SK-N-SH (cell line): ENCODE measurements around the gene KLK11. TPM values are rescaled to one million over a fixed set of nuclear protein-coding genes. Genes with fewer than 3 reads are reported as not detected.

Source experiments
- CTCF ChIA-PET: fragments of 300-600, 350-600 bp; formaldehyde crosslinking; extraction: SDS; loops from one replicate; lab custom pipeline; 2021; lab: Yijun Ruan, JAX
- POLR2A ChIA-PET: fragments of 350-600 bp; sonication (Branson Sonifier 250); formaldehyde crosslinking; extraction: SDS; loops from one replicate; lab custom pipeline; 2020; ENCODE audit warnings: antibody characterized with exemption, inconsistent platforms; lab: Yijun Ruan, JAX
- DNase-seq: peaks from one replicate; pipeline ENCODE4 v3.0.0; 2012
- H2AFZ ChIP-seq: fragments of 200-600 bp; sonication (generic); 2 replicates; pipeline ENCODE4 v1.8.1; 2016; ENCODE audit warnings: antibody characterized with exemption, mild to moderate bottlenecking, low read depth
- H3F3A ChIP-seq: fragments of 200-600 bp; sonication (generic); replicated peaks from 2 replicates; pipeline ENCODE3; 2016; ENCODE audit warnings: antibody characterized with exemption, mild to moderate bottlenecking; ENCODE audit not compliant: insufficient read depth
- H3K27ac ChIP-seq, 2 experiments: fragments of 200-500 bp in 1 of 2; fragments of 200-600 bp in 1 of 2; sonication (Bioruptor generic) in 1 of 2; sonication (generic), shearing (Covaris generic) in 1 of 2; 2 replicates each; pipeline versions ENCODE4 v1.5.1 to v1.6.1; 2014 to 2016; ENCODE audit warnings: low read depth in 2 of 2, inconsistent platforms in 1 of 2, low read length in 1 of 2, mild to moderate bottlenecking in 1 of 2, mixed read lengths in 1 of 2
- H3K27me3 ChIP-seq: fragments of 200-600 bp; sonication (generic), shearing (Covaris generic); 2 replicates; pipeline ENCODE4 v1.6.1; 2016; ENCODE audit warnings: mixed run types; ENCODE audit not compliant: insufficient read depth
- H3K36me3 ChIP-seq, 2 experiments: fragments of 200-500 bp in 1 of 2; fragments of 200-600 bp in 1 of 2; sonication (Bioruptor generic) in 1 of 2; sonication (generic) in 1 of 2; replicated peaks in 1 of 2; 2 replicates each; pipeline versions ENCODE3 to v1.5.1; 2014 to 2016; ENCODE audit warnings: low read length in 1 of 2, mild to moderate bottlenecking in 1 of 2; ENCODE audit not compliant: insufficient read depth in 2 of 2, control insufficient read depth in 1 of 2
- H3K4me1 ChIP-seq, 2 experiments: fragments of 200-500 bp in 1 of 2; fragments of 200-600 bp in 1 of 2; sonication (Bioruptor generic) in 1 of 2; sonication (generic), shearing (Covaris generic) in 1 of 2; 2 replicates each; pipeline versions ENCODE4 v1.5.1 to v1.6.1; 2014 to 2016; ENCODE audit warnings: low read depth in 1 of 2, low read length in 1 of 2, mixed run types in 1 of 2; ENCODE audit not compliant: insufficient read depth in 2 of 2, control insufficient read depth in 1 of 2
- H3K4me2 ChIP-seq: fragments of 200-600 bp; sonication (generic), shearing (Covaris generic); 2 replicates; pipeline ENCODE4 v1.6.1; 2017; ENCODE audit warnings: mixed run types
- H3K4me3 ChIP-seq, 2 experiments: fragments of 200-500 bp in 1 of 2; fragments of 200-600 bp in 1 of 2; sonication (Bioruptor generic) in 1 of 2; sonication (generic), shearing (Covaris generic) in 1 of 2; 2 replicates each; pipeline versions ENCODE4 v1.5.1 to v1.8.1; 2014 to 2016; ENCODE audit warnings: low read depth in 2 of 2, inconsistent platforms in 1 of 2, low read length in 1 of 2, mild to moderate bottlenecking in 1 of 2, mixed read lengths in 1 of 2, moderate library complexity in 1 of 2
- H3K79me2 ChIP-seq: fragments of 200-600 bp; sonication (generic); 2 replicates; pipeline ENCODE4 v1.8.1; 2017; ENCODE audit warnings: mild to moderate bottlenecking; ENCODE audit not compliant: insufficient read depth
- H3K9ac ChIP-seq: fragments of 200-600 bp; sonication (generic); 2 replicates; pipeline ENCODE4 v1.6.1; 2017; ENCODE audit warnings: mixed run types
- H3K9me2 ChIP-seq: fragments of 200-600 bp; sonication (generic); 2 replicates; pipeline ENCODE4 v1.6.1; 2017; ENCODE audit warnings: mixed run types
- H3K9me3 ChIP-seq: fragments of 200-600 bp; sonication (generic); 2 replicates; pipeline ENCODE4 v1.6.1; 2017; ENCODE audit warnings: mixed run types, mild to moderate bottlenecking, moderate library complexity
- H4K20me1 ChIP-seq: fragments of 200-600 bp; sonication (generic); 2 replicates; pipeline ENCODE4 v1.6.1; 2017; ENCODE audit warnings: mild to moderate bottlenecking, mixed run types; ENCODE audit not compliant: insufficient read depth
- EZH2phosphoT487 ChIP-seq: fragments of 200-600 bp; sonication (generic); IDR thresholded peaks from 2 replicates; pipeline ENCODE4 v1.6.1; 2017; ENCODE audit warnings: low read depth, mixed run types, mild to moderate bottlenecking, antibody characterized with exemption, moderate library complexity, borderline replicate concordance
- MAX ChIP-seq: IDR thresholded peaks from 2 replicates; pipeline ENCODE4 v1.4.0; 2012; ENCODE audit warnings: low read depth
- MXI1 ChIP-seq: IDR thresholded peaks from 2 replicates; pipeline ENCODE4 v1.6.1; 2012; ENCODE audit warnings: mild to moderate bottlenecking, low read depth, low read length, improper control_type of control experiment
- NRF1 ChIP-seq: IDR thresholded peaks from 2 replicates; pipeline ENCODE4 v1.6.1; 2012; ENCODE audit warnings: low read depth, mild to moderate bottlenecking, low read length
- RFX5 ChIP-seq: IDR thresholded peaks from 2 replicates; pipeline ENCODE4 v1.6.1; 2012; ENCODE audit warnings: mild to moderate bottlenecking, improper control_type of control experiment, low read length
- RXRA ChIP-seq: IDR thresholded peaks from 2 replicates; pipeline ENCODE4 v1.4.0; 2012; ENCODE audit warnings: low read depth, mild to moderate bottlenecking, borderline replicate concordance
- SMC3 ChIP-seq: IDR thresholded peaks from 2 replicates; pipeline ENCODE4 v1.6.1; 2012; ENCODE audit warnings: low read depth, low read length, improper control_type of control experiment
- TAF1 ChIP-seq: IDR thresholded peaks from 2 replicates; pipeline ENCODE4 v1.6.1; 2012; ENCODE audit warnings: low read depth, mild to moderate bottlenecking, low read length, moderate library complexity, borderline replicate concordance
- TEAD4 ChIP-seq: IDR thresholded peaks from 2 replicates; pipeline ENCODE4 v1.4.0; 2012; ENCODE audit warnings: mild to moderate bottlenecking, borderline replicate concordance; ENCODE audit not compliant: insufficient read depth
- USF1 ChIP-seq: IDR thresholded peaks from 2 replicates; pipeline ENCODE4 v1.4.0; 2012; ENCODE audit warnings: low read depth, borderline replicate concordance
- WGBS: methylation state at CpG from one replicate; pipeline ENCODE4 v1.1.6; 2017; ENCODE audit warnings: low lambda C conversion rate; 5-methylcytosine and 5-hydroxymethylcytosine counted together
- polyA plus RNA-seq, 3 experiments: library from polyadenylated mRNA; depleted of rRNA; stranded (reverse); fragments of >200 nt; gene quantifications; 2 replicates each; pipeline ENCODE4 v1.2.3, GENCODE V29; 2012
- TF ChIP-seq, protein P1 (sequence below): fragments of 150-350 bp; IDR thresholded peaks from 2 replicates; pipeline ENCODE4 v1.6.1; 2016; ENCODE audit warnings: mild to moderate bottlenecking, low read depth, low read length

The KLK11 gene
- polyA plus RNA-seq, 1 of the 3 experiments (the other 2 are of a cell fraction) = not detected

DNA sequence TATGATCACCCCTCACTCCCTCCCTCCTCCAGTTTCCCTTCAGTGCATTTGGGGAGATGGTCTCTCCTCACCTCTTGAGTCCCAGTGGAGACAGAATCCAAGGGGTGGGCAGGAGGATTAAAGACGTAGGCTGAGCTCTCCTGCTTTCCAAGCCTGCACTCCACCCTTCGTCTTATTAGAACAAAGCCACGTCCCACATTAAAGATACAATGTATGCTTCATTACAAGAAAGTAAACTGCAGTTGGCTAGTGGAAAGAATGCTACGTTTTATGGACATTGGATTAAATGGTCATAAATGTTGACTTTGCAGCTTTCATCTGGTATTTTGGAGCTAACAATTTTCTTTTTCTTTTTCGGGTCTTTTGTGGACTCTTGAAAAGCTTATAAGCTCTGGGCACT, 1.5 kb upstream of the KLK11 start:
- Histone ChIP-seq H3K27ac (no peak overlapping the region), H3K79me2 (no peaks in the 10 kb centered on the region), H3K9me3 (no peaks in the 10 kb centered on the region), H3K36me3 (no peaks in the 10 kb centered on the region), H4K20me1 (no peaks in the 10 kb centered on the region), H3K9me2 (no peaks in the 10 kb centered on the region), H3K4me1 (no peaks in the 10 kb centered on the region), H3K4me2 (no peak overlapping the region), H3K4me3 (no peak overlapping the region), H3F3A (no peaks in the 10 kb centered on the region), H2AFZ (no peak overlapping the region), H3K27me3 (peaks cover 65% of the 10 kb centered on the region), H3K9ac (no peak overlapping the region)
- CTCF ChIA-PET = interaction anchor here (1.1 to 1.6 kb wide), 2 partner anchors 10 to 67 kb away, joined by 4 to 6 read pairs; no protein-coding TSS in a partner anchor
- WGBS = 6% methylated on average over 5 of the region's 5 CpGs
- TF ChIP-seq EZH2phosphoT487 (no peak), RXRA (no peak), TEAD4 (no peak), NRF1 (no peak)
- TF ChIP-seq, protein P1, sequence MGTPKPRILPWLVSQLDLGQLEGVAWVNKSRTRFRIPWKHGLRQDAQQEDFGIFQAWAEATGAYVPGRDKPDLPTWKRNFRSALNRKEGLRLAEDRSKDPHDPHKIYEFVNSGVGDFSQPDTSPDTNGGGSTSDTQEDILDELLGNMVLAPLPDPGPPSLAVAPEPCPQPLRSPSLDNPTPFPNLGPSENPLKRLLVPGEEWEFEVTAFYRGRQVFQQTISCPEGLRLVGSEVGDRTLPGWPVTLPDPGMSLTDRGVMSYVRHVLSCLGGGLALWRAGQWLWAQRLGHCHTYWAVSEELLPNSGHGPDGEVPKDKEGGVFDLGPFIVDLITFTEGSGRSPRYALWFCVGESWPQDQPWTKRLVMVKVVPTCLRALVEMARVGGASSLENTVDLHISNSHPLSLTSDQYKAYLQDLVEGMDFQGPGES = no peak
- POLR2A ChIA-PET = no interaction called here
- DNase-seq = no peak

DNA sequence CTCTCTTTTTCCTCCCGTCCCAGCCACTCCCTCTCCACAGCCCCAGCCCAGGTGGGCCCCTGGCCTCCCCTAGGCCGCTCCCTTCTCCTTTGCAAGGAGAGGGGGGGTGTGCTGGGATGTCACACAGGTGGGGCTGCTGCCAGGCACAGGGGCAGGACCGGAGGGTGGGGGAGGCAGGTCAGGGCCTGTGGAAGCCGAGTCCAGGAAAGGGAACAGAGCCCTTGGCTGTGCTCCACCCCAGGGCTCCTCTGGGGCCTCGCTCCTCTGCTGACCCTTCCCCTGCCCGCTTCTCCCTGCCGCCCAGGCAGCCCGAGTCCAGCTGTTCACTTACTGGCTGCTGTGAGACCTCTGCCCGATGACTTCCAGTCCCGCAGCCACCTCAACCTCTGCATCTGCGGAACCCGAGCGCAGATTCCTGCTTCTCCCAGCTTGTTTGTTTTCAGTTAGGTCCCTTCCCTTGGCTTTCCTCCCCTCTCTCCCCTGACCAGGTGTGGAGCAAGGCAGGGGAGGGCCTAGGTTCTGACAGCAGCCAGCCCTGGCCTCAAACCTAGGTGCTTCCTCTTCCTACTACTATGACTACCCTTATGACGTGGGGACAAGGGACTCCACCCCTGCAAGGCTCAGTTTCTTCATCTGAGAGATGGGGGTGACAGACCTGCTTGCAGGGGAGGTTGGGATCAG, 850 bp upstream of the KLK11 start:
- peaks cover 71% of the 10 kb centered on the region for H3K27me3 ChIP-seq
- no peaks in the 10 kb centered on the region for H3K4me1 ChIP-seq
- DNase-seq = peak; percentile 28
- H3K9me3 ChIP-seq = no peaks in the 10 kb centered on the region
- CTCF ChIA-PET = interaction anchor here (1.6 kb wide), 1 partner anchor 10 kb away, joined by 6 read pairs; no protein-coding TSS in a partner anchor
- H3K4me3 ChIP-seq = no peak overlapping the region
- POLR2A ChIA-PET = no interaction called here
- no peaks in the 10 kb centered on the region for H4K20me1 ChIP-seq
- H3K36me3 ChIP-seq = no peaks in the 10 kb centered on the region
- no peak overlapping the region for H3K9ac ChIP-seq
- no peak overlapping the region for H2AFZ ChIP-seq
- H3K79me2 ChIP-seq = no peaks in the 10 kb centered on the region
- TF ChIP-seq USF1 (no peak), TAF1 (no peak), MAX (no peak), SMC3 (no peak), MXI1 (no peak), RFX5 (no peak)
- TF ChIP-seq, all 33 proteins: peak for 0
- Histone ChIP-seq H3K9me2 (no peaks in the 10 kb centered on the region), H3K27ac (no peak overlapping the region), H3K4me2 (no peak overlapping the region), H3F3A (no peaks in the 10 kb centered on the region)
- WGBS = 22% methylated on average over 9 of the region's 14 CpGs
